Stimulated activated CD4-positive, alpha-beta T cell treated with anti-CD3 and anti-CD28 coated beads, Interleukin-1b, Interleukin-23, amount 100 ng/mL, for 1 hour (primary cell): ENCODE measurements around the gene ACTL10.

Source experiments
- DNase-seq, 2 donors: peaks; one replicate each; pipeline ENCODE4 v3.0.0-alpha.2; 2020; ENCODE audit warnings: low read depth in 2 of 2

ACTL10 gene

GRCh38 chr20:33676652-33677645 is 10.2 kb downstream of the ACTL10 start:
- no peak for DNase-seq

- no peak for DNase-seq
Measured at GRCh38 chr20:33677991-33678702, 11.4 kb downstream of the ACTL10 start.

- no peak for DNase-seq
Measured at GRCh38 chr20:33679758-33680485, 13.2 kb downstream of the ACTL10 start.

GRCh38 chr20:33680686-33681085 is 13.9 kb downstream of the ACTL10 start:
- no peak for DNase-seq

GRCh38 chr20:33681288-33681687 is 14.5 kb downstream of the ACTL10 start:
- DNase-seq = no peak

GRCh38 chr20:33681728-33682353 is 15.1 kb downstream of the ACTL10 start:
- DNase-seq = no peak

GRCh38 chr20:33684533-33685327 is 18.0 kb downstream of the ACTL10 start:
- no peak for DNase-seq

- no peak for DNase-seq
Measured at GRCh38 chr20:33685328-33686099, 18.8 kb downstream of the ACTL10 start.

GRCh38 chr20:33686100-33686983 is 19.6 kb downstream of the ACTL10 start, which contains the start of gene E2F1:
E2F1 (minus strand) TSS chr20:33686385; CDS start chr20:33686264, 121 bp downstream.
- peak; percentile 78 to 91 for DNase-seq

- no peak for DNase-seq
Measured at GRCh38 chr20:33686984-33687366, 20.2 kb downstream of the ACTL10 start.

GRCh38 chr20:33687370-33687915 is 20.7 kb downstream of the ACTL10 start:
- no peak for DNase-seq

GRCh38 chr20:33687993-33688937 is 21.5 kb downstream of the ACTL10 start:
- DNase-seq = no peak

GRCh38 chr20:33688938-33689424 is 22.2 kb downstream of the ACTL10 start:
- no peak for DNase-seq

- DNase-seq = no peak
Measured at GRCh38 chr20:33689493-33689892, 22.8 kb downstream of the ACTL10 start.

- DNase-seq = no peak
Measured at GRCh38 chr20:33689973-33690372, 23.2 kb downstream of the ACTL10 start.

- no peak for DNase-seq
Measured at GRCh38 chr20:33693289-33693688, 26.5 kb downstream of the ACTL10 start.
